HG03066 (cell line): ENCODE measurements around the gene FBXL12.
"Not testable (repeated sequence)": the region's sequence is repeated elsewhere in the genome, so short reads cannot be mapped to it uniquely, and the experiment has no call there.

Experiments used
- ATAC-seq: cut with Tn5 transposase; IDR thresholded peaks from one replicate; pipeline ENCODE4 v1.9.1; 2021; ENCODE audit warnings: low read depth; ENCODE audit not compliant: unreplicated experiment

Gene FBXL12, protein sequence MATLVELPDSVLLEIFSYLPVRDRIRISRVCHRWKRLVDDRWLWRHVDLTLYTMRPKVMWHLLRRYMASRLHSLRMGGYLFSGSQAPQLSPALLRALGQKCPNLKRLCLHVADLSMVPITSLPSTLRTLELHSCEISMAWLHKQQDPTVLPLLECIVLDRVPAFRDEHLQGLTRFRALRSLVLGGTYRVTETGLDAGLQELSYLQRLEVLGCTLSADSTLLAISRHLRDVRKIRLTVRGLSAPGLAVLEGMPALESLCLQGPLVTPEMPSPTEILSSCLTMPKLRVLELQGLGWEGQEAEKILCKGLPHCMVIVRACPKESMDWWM

DNA sequence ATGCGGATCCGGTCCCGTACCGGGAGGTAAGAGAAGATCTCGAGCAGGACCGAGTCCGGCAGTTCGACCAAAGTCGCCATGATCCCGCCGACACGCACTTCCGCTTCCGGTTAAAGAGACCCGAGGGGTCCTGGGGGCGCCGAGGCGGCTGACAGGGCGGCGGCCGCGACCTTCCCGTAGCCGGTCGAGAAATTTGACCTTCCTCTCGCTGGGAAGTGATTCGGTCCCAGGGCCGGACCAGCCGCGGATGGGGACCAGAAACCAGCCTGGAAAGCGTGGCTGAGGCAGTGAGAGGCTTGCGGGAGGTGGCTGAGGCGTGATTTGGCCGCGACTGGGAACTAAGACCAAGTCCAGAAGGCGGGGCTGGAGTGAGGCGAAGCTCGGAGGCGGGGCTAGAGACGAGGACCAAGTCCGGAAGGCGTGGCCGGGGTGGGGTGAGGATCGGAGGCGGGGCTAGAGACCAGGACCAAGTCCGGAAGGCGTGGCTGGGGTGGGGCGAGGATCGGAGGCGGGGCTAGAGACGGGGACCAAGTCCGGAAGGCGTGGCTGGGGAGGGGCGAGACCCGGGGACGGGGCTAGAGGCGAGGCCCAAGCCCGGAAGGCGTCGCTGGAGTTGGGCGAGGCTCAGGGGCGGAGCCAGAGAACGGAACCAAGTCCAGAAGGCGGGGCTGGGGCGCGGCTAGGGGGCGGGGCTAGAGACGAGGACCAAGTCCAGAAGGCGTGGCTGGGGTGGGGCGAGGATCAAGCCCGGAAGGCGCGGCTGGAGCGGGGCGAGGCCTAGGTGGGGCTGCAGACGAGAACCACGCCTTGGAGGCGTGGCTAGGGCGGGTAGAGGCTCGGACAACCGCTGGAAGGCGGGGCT, at the start of gene FBXL12:
Gene FBXL12, minus strand, starts transcription at position 346 of the 862 bp plus-strand sequence. Its CDS starts 266 bp downstream, at position 80.
- ATAC-seq, result peak; percentile 81

DNA sequence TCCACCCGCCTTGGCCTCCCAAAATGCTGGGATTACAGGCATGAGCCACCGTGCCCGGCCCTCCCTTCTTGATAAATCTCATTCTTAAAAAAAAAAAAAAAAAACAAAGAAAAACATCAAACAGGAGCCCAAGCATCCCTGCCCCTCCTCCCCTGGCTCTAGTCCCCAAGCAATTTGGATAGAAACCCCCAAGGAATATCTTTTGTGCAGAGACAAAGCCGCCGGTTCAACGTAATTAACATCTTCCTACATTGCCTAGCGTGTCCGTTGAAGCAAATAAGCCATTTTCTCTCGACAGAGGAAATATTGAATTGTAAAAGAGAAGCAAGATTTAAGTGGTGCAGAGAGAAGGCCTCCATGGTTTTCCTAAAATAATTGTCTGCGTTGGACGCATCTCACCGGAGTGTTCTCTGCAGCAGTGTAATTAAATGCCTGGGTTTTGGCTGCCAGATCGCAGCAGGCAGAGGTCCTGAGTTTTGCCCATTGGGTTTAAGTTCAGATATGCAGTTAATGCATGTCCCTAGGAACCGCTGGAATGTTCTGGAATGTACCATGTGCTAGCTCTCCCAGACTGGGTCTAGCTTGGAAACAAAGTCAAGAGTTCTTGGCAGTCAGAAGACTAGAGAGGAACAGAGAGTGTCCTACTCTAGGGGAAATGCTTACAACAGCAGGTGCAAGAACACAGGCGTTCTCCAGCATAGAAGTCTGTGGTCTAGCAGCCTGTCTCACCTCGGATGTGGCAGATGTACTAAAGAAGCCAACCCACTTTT, 47.0 kb upstream of the FBXL12 start:
- no peak for ATAC-seq

DNA sequence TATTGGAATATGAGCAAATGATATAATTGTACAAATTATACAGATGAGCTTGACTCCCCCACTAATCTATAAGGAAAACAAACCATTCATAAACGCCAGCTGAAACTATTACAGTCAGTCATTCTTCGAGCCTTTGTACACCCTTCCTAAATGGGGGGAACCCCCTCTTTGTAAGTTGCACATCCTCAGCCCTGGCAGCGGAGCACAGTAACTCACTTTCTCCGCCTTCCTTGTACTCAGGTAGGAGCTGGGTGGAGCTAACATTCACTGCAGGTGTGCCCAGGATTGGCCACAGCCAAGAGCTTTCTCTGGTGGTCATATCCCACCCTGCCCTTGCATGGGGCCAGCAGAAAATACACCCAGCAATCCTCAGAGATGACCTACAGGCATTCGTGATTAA, 44.9 kb upstream of the FBXL12 start:
- no peak for ATAC-seq

DNA sequence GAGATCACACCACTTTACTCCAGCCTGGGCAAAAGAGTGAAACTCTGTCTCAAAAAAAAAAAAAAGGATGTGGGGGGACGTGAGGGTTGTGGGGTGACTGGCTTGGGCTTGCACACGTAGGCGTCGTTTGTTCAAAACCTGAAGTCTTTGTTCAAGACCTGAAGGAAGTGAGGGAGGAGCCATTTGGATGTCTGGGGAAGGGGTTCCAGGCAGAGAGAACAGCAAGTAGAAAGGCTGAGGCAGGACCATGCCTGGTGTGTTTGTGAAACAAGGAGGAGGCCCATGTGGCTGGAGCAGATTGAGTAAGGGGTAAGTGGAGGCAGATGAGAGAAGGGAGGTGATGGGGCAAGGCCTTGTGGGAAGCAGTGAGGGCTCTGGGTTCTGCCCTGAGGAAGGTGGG, 44.1 kb upstream of the FBXL12 start:
- no peak for ATAC-seq

DNA sequence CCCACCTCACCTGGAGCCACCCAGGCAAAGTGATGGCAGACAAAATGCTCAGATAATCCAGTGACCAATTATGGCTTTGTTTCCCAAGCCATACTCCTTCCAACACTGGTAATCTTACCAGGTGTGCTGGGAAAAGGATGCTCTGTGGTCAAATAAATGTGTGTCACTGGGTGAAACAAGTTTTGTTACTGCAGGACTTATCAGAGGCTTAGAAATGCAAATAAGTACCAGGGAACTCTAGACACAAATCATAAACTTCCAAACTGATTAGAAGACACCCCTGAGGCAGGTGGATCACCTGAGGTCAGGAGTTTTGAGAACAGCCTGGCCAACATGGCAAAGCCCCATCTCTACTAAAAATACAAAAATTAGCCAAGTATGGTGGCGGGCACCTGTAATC, 42.6 kb upstream of the FBXL12 start:
- no peak for ATAC-seq

DNA sequence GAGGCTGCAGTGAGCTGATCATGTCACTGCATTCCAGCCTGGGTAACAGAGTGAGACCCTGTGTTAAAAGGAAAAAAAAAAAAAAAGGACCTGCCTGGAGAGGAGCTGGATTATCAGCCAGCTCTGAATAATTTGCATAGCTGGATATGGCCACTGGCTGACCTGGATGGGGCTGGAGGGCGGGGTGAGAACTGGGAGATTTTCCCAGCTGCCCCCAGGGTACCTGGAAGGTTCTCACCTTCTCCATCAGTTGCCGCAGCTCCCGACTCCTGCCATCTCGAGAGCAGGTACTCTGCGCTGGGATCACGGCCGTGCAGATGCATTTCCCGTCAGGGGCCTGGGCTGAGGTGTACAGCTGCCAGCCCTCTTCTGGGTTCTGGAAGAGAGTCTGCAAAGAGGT, 41.5 kb upstream of the FBXL12 start:
- ATAC-seq, result no peak

DNA sequence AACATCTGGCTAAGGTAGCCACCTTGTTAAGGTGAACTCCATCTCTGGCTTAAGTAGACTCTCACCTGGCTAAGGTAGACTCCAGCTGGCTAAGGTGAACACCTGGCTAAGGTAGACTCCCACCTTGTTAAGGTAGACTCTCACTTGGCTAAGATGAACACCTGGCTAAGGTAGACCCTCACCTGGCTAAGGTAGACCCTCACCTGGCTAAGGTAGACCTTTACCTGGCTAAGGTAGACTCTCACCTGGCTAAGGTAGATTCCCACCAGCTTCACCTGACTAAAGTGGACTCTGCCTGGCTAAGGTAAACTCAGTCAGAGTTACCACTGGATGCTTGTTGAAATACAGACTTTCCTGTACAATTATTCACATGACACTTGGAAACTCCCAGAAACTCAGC, 39.9 kb upstream of the FBXL12 start:
- no peak for ATAC-seq

DNA sequence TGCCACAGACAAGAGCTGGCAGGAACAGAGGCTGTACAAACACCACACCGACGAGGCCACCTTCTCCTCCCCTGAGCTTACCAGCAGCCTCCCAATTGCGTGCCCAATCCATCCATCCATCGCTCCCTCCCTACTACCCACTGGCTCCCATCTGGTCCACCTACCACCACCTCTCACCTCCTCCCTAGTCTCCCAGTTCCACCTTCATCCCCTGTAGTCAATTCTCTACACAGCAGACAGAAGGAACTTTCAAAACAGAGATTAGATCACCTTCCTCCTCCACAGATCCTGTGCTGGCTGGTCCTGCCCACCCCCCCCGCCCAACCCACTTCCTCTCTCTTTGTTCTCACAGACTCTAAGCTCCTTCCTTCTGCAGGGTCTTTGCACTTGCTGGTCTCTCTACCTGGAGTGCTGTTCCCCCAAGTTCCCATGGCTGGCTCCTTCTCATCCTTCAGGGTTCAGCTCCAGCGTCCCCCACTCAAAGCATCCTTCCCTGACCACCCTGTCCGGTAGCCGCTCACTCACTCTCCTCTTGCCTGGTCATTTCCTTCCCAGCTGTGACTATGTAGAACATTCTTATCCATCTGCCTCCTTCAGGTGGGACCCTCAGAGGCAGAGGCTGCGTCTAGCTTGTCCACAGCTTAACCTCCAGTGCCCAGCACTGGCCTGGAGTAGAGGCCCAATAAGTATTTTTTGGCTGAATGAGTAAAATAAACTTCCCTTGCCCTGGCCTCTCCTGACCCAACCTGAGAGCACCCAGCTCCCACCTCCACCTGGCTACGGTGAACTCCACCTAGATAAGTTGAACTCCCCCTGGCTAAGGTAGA, 39.3 kb upstream of the FBXL12 start:
- no peak for ATAC-seq

DNA sequence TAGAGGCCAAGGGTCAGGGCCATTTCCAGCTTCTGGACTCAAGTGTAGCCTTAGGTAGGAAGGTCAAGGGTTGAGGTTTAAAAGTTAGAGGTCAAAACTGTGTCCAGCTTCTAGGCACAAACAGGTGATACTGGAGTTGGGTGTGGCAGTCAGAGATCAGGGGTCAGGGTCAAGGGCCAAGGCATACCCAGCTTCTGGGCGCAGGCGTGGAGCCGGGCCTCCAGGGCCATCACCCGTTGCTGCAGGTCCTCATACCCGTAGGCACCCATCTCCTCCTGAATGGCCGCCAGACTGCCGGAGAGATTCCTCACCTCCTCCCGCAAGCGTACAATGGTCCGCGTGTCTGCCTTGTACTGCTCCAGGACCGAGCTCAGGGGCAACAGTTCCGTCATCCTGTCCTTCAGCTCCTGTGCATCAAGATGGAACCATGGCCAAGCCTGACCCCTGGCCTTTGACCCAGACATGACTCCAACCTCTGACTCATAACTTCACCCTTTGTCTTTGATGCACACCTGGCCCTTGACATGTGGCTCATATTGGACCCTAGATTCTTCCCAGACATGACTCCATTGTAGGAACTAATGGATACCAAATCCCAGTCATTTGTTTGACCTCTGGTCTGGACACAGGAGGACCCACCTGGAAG, 38.3 kb upstream of the FBXL12 start:
- ATAC-seq, result no peak

DNA sequence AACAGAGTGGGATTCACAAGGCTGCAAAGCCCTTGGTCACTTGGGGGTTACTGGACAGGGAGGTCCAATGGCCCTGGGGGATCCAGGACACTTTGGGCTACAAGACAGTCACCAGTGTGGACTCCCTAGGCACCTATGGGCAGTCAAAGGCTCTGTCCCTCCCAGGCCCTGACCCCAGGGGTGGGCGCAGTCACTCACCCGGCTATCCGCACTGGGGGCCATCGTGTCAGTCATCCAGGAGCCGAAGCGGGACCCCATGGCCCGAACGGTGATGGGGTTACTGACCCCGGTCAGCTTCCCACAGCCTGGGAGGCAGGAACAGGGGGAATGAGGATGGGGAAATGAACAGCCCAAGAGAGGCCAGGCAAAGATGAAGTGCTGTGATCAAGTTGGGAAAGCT, 37.7 kb upstream of the FBXL12 start:
- no peak for ATAC-seq

DNA sequence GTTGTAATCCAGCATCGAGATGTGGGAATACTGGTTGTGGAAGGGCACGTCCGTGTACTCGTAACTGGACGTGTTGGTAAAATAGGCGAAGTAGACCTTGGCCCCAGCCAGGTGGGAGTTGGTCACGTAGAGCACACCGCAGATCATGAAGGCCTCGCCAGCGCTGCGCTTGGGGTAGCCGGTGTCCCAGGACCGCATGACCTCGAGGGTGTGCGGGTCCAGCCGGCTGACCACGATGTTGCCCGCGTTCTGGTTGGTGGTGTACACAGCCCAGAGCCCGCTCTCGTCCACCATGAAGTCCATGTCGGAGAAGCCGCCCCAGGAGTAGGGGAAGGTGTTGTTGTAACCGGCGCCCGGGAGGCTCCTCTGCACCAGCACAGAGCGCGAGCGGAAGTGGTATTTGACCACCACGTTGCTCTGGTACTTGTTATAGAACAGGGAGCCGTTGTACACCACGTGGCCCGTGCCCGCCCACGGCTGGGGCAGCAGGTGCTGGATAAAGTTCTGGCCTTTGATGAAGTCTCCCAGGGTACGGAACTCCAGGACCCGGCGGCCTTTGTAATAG, 35.5 kb upstream of the FBXL12 start:
- no peak for ATAC-seq

DNA sequence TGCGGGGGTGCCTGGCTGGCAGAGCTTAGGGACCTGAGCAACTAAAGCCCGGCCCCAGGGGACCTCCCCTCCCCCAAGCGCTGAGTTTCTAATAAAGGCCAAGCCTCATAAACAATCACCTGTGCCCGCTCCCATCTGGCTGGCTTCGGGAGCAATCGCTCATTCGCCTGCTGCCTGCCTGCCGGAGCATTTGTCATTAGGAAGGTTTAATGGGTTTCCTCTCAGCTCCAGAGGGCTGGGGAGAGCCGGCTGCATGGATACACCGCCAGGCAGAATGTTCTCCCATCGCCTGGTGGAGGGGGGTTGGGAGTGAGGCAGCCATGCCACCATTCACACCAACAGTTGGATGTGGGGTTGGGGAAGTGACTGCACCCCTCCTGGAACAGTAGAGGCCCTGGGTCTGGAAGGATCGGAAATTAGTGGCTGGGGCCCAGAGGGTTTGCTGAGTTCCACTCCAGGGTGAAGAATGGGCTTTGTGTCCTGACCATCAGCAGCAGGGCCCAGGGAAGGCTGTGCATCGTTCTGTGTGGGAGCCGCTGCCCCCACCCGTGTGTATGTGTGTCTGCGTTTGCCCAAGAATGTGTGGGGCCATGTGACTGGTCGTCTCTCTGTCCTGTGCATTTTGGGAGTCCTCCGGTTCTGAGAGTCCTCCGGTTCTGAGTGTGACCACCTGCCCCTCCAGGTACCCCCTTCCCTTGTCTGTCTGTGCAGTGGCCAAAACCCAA, 31.5 kb upstream of the FBXL12 start:
- no peak for ATAC-seq

DNA sequence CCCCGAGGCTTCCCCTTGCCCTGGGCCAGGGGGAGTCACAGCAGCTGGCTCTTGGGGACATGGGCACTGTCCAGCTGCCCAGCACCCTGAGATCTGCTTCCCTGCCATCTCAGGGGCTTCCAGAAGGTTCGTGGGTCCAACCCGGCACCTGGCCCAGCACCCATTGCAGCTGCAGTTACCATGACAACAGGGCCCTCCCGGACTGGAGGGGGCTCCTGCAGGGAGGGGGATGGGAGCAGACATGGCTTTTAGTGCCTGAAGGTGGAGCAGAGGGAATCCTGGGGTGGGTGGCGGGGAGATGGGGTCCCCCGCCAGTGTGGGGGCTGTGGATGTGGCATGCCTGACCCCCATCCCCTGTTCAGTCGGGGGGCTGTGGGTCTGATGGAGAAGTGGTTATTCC, 30.9 kb upstream of the FBXL12 start:
- ATAC-seq, result no peak

DNA sequence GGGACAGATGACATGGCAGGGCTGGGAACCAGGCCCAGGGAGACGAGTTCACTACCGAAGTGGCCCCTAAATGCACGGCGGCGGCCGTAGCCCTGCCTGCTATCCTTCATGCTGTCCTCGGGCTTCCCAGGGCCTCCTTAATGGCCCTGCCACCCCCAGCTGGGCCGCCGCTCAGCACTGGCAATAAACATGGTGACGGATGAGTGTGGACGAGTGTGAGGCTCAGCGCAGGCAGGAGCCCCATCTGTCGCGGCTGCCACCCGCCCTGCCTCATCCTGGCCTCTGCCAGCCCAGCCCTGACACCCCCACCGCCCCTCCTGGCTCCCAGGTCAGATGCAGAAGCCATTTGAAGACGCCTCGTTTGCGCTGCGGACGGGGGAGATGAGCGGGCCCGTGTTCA, 29.9 kb upstream of the FBXL12 start:
- no peak for ATAC-seq

DNA sequence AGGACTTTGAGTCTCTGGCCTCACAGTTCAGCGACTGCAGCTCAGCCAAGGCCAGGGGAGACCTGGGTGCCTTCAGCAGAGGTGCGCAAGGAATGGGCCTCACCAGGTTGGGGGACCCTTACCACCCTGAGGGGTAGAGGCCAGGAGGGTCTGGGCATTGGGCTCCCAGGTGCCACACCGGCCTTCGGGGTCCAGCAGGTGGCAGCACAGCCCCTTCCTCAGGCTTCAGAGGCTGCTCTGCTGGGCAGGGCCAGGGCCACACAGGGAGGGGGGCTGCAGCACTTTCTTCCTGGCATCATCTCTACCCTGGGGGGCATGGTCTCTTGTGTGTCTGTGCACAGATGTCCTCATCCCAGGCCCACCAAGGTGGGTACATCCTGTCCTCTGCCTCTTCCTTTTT, 29.2 kb upstream of the FBXL12 start:
- no peak for ATAC-seq

DNA sequence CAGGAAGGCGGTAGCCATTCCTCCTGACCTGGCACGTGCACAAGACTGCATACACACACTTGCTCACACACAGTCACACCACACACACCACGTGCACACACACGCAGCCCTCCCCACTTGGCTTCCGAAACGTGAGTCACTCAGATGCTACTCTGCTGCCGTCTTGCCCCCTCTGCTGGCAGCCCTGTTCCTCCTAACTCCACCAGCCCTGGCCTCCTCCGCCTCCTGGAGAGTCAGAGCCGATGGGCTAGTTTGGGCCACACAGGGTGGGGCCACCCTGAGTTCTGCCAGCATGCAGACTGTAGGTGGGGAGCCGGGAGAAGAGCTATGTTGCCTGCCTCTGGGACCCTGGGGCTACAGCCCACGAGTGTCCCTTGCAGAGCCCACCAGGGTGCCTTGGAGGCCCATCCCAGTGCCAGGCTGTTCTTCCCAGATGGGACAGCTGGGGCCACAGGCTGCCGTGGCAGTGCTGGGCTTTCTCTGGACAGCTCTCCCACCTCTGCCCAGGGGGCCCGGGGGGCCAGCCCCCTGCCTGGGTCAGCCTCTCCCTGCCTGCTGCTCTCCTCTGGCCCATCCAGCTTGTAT, 28.3 kb upstream of the FBXL12 start:
- ATAC-seq, result no peak

DNA sequence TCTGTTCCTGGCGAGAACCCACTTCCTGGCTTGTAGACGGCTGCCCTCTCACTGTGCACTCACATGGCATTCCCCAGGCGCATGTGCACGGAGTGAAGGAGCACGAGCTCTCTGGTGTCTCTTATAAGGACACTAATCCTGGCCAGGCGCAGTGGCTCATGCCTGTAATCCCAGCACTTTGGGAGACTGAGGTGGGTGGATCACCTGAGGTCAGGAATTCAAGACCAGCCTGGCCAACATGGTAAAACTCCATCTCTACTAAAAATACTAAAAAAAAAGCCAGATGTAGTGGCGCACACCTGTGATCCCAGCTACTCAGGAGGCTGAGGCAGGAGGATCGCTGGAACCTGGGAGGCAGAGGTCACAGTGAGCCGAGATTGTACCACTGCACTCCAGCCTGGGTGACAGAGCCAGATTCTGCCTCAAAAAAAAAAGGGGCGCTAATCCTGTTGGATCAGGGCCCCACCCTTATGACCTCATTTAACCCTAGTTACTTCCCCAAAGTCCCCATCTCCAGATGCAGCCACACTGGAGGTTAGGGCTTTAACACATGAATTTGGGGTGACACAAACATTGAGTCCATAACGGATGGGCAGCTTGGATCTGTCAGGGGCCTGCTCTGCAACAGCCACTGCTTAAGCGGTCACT, 24.9 kb upstream of the FBXL12 start:
- not testable (repeated sequence) for ATAC-seq
